Measurements from ENCODE around the gene ERP27. TPM values are rescaled to one million over a fixed set of nuclear protein-coding genes. Genes with fewer than 3 reads are reported as not detected.

The ERP27 gene
- total and polyA plus RNA-seq, 2 donors (not counting 3 experiments of a cell fraction or from before 2014, with no cell fraction given): 0.70 to 0.88 TPM

- H3K9ac ChIP-seq (replicated peaks; ENCODE audit: extremely low read depth, insufficient read depth, low read length): peak overlapping the region; percentile 66
- BruUV-seq (replicated peaks): no TSS peak
- no peaks in the 10 kb centered on the region for H4K20me1 ChIP-seq (replicated peaks; ENCODE audit: control insufficient read depth, extremely low read depth, insufficient read depth, low read length)
- ChIA-PET POLR2A (no interaction called here), CTCF (interaction anchor here (0.9 to 2.7 kb wide), 6 partner anchors 10 to 337 kb away, joined by 3 to 11 read pairs (median 5); partner anchors contain the start of gene RERG)
- dilution Hi-C loops (cut with MboI; ENCODE audit: extremely low pct_ligation_motif_present, low sequenced_read_pairs): no loop called here
- peak; percentile 84 for DNase-seq (ENCODE audit: low read depth, low spot score)
- peak overlapping the region; percentile 17 to 64 (median 62) for H3K4me3 ChIP-seq (replicated peaks in 1 of 3; ENCODE audit: insufficient read depth in 1 of 3, low read depth in 1 of 3, low read length in 3 of 3)
- peak overlapping the region; percentile 87 for H3K4me2 ChIP-seq (ENCODE audit: insufficient read depth, low read length)
- H3K79me2 ChIP-seq (ENCODE audit: control insufficient read depth, insufficient read depth, low read length): no peaks in the 10 kb centered on the region
- intact Hi-C loops (cut with micrococcal nuclease): loop anchor here (1.0 to 2.0 kb wide), 3 partner anchors 8 to 68 kb away; no protein-coding TSS in a partner anchor
- H3K36me3 ChIP-seq (ENCODE audit: control insufficient read depth in 2 of 2, extremely low read depth in 1 of 2, insufficient read depth in 2 of 2, low read length in 2 of 2): peaks cover 0 to 2% of the 10 kb centered on the region in 2 experiments
- no peaks in the 10 kb centered on the region for H3K27me3 ChIP-seq (ENCODE audit: control insufficient read depth in 2 of 2, insufficient read depth in 2 of 2, low read length in 2 of 2)
- FAIRE-seq: peak; percentile 80
- H3K9me1 ChIP-seq (replicated peaks; ENCODE audit: control insufficient read depth, extremely low read depth, insufficient read depth, low read length): no peaks in the 10 kb centered on the region
- TF ChIP-seq POLR2A (IDR thresholded peaks at IDR 0.05; ENCODE audit: low read depth, low read length) (no peak), CTCF (IDR thresholded peaks at IDR 0.05; ENCODE audit: extremely low read depth in 1 of 2, insufficient read depth in 1 of 2, low read depth in 1 of 2, low read length in 2 of 2) (no peak), JUN (IDR thresholded peaks at IDR 0.05; ENCODE audit: borderline replicate concordance, insufficient read depth, insufficient read length, low read depth) (no peak), FOS (IDR thresholded peaks at IDR 0.05; ENCODE audit: borderline replicate concordance, insufficient read depth, low read length) (no peak), EZH2 (IDR thresholded peaks at IDR 0.05; ENCODE audit: borderline replicate concordance, low read depth, low read length, severe bottlenecking) (no peak), POLR2AphosphoS5 (IDR thresholded peaks at IDR 0.05; ENCODE audit: insufficient read depth, low read depth, low read length) (no peak), MAX (IDR thresholded peaks at IDR 0.05; ENCODE audit: insufficient read depth, insufficient read length) (no peak), GATA2 (IDR thresholded peaks at IDR 0.05; ENCODE audit: insufficient read depth, insufficient read length, low read depth, low read length) (no peak), MYC (IDR thresholded peaks at IDR 0.05; ENCODE audit: low read depth, low read length) (no peak)
- H3K9me3 ChIP-seq (replicated peaks; ENCODE audit: control insufficient read depth, insufficient read depth, low read length): no peaks in the 10 kb centered on the region
- H3K27ac ChIP-seq (ENCODE audit: insufficient read depth, low read depth, low read length): peak overlapping the region; percentile 49
- peak overlapping the region; percentile 58 for H2AFZ ChIP-seq (ENCODE audit: low read depth, low read length)
- peaks cover 38% of the 10 kb centered on the region for H3K4me1 ChIP-seq (ENCODE audit: control insufficient read depth, extremely low read depth, insufficient read depth, low read length)
Measured at GRCh38 chr12:14884458-14884878, 53.9 kb downstream of the ERP27 start.
